ENCODE data around the gene CLCN6.

CLCN6 gene

DNA sequence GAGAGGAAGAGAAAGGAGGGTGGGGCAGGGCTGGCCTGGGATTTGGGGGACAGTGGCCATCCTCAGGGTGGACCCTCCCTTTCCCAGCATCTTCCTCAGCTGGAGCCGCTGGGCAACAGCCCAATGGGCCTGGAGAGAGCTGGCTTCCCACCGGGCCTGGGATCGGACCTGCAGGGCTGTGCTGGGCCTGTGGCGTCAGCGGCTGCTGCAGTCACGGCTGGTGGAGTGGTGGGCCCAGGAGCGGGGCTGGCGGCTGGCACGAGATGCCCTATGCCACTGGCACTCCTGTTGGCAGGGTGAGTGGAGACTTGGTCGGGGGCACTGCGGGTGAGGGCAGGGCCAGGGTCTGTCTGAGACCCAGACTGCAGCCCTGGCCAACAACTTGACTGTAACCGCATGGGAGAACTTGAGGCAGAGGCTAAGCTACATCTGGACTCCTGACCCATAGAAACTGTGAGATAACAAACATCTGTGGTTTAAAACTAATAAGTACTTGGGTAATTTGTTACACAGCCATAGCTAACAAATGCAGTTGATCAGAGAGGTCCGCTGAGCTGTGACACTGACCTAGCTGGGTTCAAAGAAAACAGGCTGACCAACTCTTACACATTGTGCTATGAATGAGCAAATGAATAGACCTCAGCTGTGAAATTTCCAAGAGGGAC, 26.1 kb upstream of the CLCN6 start:
- TF ChIP-seq, protein P1, sequence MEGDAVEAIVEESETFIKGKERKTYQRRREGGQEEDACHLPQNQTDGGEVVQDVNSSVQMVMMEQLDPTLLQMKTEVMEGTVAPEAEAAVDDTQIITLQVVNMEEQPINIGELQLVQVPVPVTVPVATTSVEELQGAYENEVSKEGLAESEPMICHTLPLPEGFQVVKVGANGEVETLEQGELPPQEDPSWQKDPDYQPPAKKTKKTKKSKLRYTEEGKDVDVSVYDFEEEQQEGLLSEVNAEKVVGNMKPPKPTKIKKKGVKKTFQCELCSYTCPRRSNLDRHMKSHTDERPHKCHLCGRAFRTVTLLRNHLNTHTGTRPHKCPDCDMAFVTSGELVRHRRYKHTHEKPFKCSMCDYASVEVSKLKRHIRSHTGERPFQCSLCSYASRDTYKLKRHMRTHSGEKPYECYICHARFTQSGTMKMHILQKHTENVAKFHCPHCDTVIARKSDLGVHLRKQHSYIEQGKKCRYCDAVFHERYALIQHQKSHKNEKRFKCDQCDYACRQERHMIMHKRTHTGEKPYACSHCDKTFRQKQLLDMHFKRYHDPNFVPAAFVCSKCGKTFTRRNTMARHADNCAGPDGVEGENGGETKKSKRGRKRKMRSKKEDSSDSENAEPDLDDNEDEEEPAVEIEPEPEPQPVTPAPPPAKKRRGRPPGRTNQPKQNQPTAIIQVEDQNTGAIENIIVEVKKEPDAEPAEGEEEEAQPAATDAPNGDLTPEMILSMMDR (IDR thresholded peaks at IDR 0.05; ENCODE audit: borderline replicate concordance, insufficient read depth, low read depth, low read length), result no peak
- H3K4me3 ChIP-seq (ENCODE audit: low read depth, low read length), result no peak overlapping the region

DNA sequence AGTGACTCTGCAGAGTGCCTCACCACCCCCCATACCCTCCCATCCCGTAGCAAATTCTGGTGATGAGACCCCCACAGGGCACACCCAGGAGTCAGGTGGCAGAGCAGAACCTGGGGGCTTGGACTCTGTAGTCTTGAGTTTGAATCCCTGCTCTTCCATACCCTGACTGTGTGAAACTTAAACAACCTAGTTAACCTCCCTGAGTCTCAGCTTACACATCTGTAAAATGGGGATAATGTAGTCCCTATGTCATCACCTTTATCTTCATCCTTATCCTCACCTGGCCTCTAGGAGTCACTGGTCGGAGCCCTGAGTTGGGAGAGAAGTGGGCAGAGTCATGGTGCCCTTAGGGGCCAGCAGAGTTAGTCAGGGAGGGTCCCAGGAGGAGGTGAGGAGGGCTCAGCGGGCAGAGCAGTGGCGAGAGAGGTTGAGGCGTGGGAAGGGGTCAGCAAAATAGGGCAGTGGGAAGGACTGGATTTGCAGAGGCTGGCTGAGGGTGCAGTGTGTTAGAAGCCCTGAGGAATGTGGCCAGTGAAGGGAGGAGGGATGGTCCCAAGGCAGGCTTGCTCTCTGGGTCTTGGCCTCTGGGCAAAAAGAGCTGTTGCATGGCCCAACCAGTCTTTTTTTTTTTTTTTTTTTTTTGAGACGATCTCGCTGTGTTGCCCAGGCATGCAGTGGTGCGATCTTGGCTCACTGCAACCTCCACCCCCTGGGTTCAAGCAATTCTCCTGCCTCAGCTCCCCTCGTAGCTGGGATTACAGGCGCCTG, 25.4 kb upstream of the CLCN6 start:
- TF ChIP-seq, protein P1 (IDR thresholded peaks at IDR 0.05; ENCODE audit: borderline replicate concordance, insufficient read depth, low read depth, low read length), result no peak
- no peak overlapping the region for H3K4me3 ChIP-seq (ENCODE audit: low read depth, low read length)

DNA sequence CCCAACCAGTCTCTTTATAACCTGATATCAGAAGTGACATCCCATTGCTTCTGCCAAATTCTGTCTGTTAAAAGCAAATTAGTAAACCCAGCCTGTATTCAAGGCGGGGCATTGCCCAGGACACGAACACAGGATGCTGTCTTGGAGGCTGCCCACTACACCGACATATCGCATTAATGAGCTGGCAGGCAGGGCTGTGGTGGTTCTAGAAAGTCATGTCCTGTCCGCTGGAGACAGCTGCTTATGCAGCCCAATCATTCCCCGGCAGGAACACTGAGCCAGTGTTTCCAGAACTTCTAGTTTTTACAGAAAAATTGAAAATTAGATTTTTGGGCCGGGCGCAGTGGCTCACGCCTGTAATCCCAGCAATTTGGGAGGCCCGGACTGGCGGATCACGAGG, 24.7 kb upstream of the CLCN6 start:
- TF ChIP-seq, protein P1 (IDR thresholded peaks at IDR 0.05; ENCODE audit: borderline replicate concordance, insufficient read depth, low read depth, low read length), result no peak
- no peak overlapping the region for H3K4me3 ChIP-seq (ENCODE audit: low read depth, low read length)

DNA sequence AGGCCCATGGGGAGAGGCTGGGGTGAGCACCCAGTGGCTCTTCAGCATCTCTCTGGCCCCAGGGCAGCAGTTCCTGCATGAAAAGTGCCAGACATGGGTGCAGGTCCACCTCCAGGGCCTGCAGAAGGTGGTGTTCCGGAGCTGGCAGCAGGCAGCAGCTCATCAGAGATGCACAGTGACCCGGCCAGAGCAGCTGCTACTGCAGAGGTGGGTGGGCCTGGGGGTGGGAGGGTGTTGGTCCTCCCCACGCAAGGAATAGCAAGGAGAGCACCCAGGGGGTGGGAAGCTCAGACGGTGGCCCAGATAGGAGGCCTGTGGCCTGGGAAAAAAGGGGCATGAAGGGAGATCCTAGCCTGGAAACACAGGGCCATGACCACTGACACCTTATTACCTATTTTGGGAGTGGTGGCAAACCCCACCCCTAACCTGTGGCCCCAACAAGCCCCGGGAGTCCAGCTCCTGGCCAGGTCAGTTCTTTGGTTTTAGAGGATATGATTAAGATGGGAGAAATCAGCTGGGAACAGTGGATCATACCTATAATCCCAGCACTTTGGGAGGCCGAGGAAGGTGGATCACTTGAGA, 23.8 kb upstream of the CLCN6 start:
- no peak overlapping the region for H3K4me3 ChIP-seq (ENCODE audit: low read depth, low read length)
- TF ChIP-seq, protein P1 (IDR thresholded peaks at IDR 0.05; ENCODE audit: borderline replicate concordance, insufficient read depth, low read depth, low read length), result no peak

DNA sequence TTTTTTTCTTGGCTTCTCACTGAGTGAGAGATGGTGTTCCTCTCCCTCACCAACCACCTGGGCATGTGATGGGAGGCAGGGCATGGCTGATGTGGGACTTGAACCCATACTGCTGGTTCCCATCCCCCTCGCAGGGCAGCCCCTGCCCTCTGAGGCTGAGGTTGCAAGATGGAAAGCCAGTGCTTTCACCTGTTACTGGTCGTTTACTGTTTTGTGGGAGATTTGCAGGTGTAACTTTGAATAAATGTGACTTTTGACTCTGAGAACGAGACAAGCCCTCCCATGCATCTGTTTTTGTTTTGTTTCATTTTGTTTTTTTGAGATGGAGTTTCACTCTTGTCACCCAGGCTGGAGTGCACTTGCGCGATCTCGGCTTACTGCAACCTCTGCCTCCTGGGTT, 22.4 kb upstream of the CLCN6 start:
- H3K4me3 ChIP-seq (ENCODE audit: low read depth, low read length), result no peak overlapping the region
- TF ChIP-seq, protein P1 (IDR thresholded peaks at IDR 0.05; ENCODE audit: borderline replicate concordance, insufficient read depth, low read depth, low read length), result no peak

DNA sequence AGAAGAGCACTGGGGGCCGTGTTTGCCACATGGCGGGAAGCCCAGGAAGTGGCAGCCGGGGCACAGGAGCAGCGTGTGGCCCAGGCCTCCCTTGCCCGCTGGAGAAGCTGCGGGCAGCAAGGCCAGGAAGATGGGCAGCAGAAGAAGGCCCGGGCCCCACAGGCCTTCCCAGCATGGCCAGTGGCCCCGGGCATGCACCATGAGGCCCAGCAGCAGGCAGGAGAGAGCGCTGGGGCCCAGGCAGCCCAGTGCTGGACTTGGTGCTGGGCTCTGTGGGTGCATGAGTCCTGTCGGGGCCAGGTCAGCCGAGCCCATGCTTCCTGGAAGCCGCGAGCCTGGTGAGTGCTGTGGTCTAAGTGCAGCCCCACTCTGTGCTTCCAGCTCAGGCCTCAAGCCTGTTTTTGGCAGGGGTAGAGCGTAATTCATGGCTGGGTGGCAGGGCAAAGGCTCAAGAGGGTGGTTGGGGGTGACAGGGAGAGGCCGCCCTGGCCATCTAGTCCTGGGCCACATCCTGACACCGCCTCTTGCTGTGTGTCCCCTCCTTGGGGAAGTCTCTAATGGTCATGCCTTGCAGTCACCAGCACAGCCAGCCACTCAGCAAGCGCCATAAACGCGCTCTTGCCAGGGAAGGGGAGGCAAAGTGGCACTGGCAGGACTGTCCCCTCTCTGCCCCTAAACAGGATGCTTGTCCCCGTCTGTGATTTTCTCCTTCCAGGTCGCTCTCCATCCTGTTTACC, 21.6 kb upstream of the CLCN6 start:
- TF ChIP-seq, protein P1 (IDR thresholded peaks at IDR 0.05; ENCODE audit: borderline replicate concordance, insufficient read depth, low read depth, low read length), result no peak
- no peak overlapping the region for H3K4me3 ChIP-seq (ENCODE audit: low read depth, low read length)

Measured in GM12875 (cell line).